HG03432 (cell line): ENCODE results near the gene TMEM108.

Source experiments
- ATAC-seq: cut with Tn5 transposase; IDR thresholded peaks from one replicate; pipeline ENCODE4 v1.9.1; 2021; ENCODE audit warnings: mild to moderate bottlenecking, moderate library complexity; ENCODE audit not compliant: unreplicated experiment

The TMEM108 gene

DNA sequence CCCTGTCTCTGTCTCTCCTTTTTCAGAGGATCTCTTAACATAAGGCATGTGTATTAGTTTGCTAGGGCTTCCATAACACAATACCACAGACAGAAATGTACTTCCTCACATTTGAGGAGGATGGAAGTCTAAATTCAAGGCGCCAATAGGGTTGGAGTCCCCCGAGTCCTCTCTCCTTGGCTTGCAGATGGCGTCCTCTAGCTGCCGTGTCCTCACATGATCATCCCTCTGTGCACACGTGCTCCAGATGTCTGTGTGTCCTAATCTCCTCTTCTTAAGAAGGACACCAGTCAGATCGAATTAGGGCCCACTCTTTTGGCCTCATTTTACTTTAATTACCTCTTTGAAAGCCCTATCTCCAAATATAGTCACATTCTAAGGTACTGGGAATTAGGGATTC lies 338.6 kb downstream of the TMEM108 start:
- ATAC-seq: no peak

DNA sequence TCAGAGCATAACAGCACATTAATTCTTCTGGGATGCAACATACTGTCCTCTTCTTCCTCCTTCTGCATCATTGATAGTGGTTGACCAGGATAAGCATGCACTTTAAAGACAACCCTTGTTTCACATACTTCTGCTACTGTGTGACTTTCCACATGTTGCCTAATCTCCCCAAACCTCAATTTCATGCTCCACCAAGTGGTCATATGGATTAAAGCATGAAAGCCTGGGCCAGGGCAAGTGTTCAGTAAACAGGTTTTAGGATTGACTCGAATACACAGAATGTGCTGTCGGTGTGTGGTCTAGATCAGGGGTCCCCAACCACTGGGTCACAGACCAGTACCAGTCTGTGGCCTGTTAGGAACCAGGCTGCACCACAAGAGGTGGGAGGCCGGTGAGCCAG lies 339.2 kb downstream of the TMEM108 start:
- ATAC-seq: no peak

DNA sequence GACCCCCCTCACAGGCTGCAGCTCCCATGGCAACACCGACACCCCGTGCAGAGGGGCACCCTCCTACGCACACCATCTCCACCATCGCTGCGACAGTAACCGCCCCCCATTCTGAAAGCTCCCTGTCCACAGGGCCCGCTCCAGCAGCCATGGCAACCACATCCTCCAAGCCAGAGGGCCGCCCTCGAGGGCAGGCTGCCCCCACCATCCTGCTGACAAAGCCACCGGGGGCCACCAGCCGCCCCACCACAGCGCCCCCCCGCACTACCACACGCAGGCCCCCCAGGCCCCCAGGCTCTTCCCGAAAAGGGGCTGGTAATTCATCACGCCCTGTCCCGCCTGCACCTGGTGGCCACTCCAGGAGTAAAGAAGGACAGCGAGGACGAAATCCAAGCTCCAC lies 341.7 kb downstream of the TMEM108 start:
- no peak for ATAC-seq

DNA sequence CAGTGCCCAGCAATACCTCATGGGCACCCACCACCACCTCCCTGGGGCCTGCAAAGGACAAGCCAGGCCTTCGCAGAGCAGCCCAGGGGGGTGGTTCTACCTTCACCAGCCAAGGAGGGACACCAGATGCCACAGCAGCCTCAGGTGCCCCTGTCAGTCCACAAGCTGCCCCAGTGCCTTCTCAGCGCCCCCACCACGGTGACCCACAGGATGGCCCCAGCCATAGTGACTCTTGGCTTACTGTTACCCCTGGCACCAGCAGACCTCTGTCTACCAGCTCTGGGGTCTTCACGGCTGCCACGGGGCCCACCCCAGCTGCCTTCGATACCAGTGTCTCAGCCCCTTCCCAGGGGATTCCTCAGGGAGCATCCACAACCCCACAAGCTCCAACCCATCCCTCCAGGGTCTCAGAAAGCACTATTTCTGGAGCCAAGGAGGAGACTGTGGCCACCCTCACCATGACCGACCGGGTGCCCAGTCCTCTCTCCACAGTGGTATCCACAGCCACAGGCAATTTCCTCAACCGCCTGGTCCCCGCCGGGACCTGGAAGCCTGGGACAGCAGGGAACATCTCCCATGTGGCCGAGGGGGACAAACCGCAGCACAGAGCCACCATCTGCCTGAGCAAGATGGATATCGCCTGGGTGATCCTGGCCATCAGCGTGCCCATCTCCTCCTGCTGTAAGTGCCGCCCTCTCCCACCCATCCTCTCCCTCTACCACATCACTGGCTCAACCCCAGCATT lies 342.5 kb downstream of the TMEM108 start:
- no peak for ATAC-seq

DNA sequence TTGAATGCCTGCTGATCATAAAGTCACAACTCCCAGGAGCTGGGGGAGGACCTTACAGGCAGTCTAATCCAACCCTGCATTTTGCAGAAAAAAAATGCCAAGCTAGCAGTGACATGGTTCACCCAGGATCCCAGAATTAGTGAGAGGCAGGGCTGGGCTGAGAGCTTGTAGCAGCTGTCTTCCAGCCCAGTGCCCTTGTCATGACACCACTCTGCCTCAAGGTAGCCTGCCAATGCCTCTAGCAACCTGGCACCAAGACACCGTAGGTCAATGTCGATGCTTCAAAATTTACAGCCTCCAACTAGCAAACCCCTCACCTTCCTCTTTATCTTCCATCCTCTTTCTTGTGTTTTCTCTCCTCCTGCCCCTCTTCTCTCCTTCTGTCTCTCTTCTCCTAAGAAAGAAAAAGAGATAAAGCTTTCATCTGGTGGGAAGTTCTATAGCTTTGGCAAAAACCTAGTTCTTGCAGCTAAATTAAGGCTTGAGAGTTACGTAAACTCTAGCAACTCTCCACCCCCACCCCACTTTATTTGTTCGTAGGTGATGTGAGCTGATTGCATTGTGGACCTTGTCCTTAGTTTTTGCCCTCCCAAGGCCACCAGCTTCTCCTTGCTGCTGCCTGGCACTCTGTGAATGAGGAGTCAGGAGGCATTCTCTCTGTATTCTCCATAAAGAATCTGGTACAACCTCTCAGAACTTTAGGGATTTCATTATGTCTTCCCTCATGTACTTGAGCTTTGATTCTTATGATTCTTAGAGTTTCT lies 343.3 kb downstream of the TMEM108 start:
- no peak for ATAC-seq

DNA sequence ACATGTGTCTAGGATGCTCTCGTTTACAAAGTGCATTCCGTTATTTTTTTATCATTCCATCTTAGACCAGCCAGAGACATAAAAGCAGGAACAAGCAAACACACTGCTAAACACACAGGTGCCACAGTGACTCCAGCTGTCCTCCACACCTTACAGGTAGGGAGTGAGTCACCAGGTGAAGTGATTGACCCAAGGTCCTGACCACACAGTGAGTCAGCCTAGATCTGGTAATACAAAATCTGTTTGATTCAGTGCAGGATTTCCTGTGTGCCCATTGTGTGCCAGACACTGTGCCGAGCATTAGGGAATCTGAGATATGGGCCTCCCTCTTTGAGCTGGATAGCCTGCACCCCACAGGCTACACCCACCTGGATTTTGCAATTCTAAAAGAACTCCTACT lies 345.0 kb downstream of the TMEM108 start:
- no peak for ATAC-seq

DNA sequence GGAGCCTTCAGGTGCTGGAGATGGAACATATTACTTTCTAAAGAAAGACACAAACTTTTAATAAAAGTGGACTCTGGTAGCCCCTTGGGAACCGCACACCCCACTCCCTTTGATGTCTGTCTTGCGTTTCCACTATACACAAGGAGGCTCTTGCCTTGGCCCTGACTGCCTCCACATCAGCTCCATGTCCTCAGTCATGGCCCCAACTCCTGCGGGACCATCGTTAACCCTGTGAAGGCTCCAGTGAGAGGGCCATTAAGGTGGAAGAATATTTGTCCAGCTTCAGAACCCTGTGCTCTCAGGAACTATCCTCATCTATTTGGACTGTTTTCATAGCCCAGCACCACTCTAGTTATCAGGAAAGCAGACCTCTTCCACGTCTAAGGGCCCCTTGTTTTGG lies 345.6 kb downstream of the TMEM108 start:
- no peak for ATAC-seq

DNA sequence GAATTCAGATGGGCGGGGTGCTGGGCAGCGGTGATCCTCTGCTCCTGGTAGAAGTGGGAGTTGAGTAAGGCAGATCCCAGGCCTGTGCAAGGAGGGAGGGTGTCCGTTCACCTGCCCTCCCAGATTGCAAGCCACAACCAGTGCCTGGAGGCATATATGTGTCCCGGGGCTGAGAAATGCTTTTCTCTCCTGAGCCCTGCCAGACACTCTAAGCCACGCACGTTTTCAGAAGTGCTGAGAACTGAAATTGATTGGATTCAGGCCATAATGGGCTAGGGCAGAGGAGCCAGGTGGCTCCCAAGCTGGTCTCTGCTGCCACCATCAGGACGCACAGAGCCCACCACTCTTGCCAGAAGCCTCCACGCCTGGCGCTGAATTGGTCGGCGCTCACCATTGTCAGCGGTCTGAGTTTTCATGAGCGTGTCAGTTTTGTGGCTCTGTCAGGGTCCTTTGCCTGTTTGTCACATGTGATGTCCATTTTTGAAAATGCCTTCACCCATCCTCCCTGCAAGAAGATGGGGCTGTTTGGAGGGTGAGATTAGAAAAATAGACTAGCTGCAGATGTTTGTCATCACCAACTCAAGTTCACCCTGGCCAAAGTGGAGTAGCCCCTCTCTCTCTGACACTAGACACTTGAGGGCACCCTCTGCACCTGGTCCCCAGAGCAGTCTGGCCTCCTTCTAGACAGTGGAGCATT lies 346.3 kb downstream of the TMEM108 start:
- ATAC-seq: peak; percentile 79

DNA sequence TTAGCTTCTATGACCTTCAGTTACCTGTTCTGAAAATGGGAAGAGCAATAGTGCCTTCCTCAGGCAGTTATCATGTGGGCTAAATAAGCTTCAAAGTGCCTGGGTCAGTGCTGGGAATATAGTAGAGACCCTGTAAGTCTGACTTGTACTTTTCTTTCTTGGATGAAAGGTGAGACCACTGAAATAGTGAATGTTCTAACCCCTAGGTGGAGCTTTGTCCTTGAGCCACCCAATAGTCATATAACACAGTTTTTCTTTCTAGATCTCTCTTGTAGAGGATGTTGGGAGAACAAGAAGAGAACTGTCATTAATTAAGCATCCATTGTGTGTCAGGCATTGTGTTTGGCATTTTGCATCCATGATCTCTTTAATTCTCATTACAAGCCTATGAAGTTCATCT lies 348.7 kb downstream of the TMEM108 start:
- no peak for ATAC-seq

DNA sequence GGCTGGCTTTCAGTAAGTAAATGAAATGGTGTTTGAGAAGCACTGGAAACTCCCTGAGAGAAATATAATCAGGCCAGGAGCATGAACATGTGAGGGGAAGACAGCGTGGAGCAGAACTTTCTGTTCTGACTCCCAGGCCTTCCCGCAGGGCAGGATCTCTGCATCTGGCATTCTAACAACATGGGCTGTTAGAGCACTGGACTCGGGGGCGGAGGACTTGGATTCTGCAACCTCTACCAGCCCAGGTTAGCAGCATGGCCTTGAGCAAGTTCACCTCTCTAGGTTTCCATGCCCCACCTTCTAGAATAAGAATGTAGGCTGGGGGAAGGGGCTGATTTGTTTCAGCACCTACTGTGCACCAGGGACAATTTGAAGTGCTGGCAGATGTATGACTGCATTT lies 349.1 kb downstream of the TMEM108 start:
- ATAC-seq: no peak

DNA sequence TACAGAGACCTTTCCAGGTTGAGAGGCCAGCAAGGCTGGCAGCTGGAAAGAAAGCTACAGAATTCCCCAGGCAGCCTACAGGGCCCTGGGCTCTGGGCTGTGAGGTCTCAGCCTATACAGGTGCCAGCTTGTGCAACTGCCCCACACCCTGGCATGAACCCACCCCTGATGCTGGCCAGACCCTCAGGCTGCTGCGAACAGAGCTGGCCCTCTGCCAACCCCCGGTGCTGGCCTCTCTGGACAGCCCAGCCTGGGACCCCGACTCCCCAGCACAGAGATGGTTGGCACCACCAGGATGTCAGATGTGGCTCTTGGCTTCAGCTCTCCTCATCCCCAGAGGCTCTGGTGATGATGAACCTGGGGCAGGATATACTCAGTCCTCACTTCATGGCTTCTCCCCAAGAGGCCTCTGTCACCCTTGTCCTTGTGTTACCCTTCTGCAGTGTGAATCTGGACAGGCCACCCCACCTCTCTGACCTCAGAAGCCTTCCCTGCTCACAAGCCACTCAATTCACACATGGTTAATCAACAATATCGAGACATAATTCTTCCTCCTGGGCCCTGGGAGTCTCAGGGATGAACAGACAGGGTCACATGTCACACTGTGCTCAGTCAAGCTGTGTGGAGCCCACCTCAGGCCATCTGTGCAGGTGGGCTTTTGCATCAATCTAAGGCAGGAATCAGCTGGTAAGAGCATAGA lies 350.7 kb downstream of the TMEM108 start:
- no peak for ATAC-seq

DNA sequence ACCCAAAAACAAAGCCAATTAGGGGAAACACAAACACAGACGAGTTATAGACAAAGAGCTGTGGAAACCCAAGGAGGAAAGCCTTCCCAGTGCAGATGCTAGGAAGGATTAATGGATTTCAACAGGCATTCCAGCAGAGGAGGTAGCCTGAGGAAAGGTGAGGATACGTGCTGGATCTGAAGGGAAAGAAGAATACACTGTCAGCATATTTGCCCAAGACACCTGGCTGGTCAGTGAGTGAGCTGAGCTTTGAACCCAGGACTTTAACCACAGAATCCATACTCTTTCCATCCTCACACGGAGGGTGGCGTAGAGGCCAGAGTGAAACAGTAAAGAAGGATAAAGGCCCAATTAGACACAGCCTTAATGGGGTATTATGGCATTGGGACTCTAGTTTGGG lies 352.5 kb downstream of the TMEM108 start:
- ATAC-seq: no peak

DNA sequence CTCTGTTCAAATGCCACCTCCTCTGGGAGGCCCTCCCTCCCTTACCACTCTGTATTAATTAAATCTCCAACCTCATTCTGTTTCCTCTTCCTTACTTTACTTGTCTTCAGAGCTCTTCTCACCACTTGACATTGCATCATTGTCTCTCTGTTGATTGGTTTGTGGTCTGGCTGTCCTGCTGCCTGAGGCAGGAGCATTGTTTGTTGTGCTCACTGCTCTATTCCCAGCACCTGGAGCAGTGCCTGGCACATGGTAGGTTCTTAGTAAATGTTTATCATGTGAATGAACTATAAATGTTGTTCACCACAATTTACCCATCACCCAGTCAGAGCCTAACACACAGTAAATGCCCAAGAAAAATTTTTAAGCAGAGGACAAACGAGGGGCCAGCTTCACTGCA lies 355.0 kb downstream of the TMEM108 start:
- ATAC-seq: no peak

DNA sequence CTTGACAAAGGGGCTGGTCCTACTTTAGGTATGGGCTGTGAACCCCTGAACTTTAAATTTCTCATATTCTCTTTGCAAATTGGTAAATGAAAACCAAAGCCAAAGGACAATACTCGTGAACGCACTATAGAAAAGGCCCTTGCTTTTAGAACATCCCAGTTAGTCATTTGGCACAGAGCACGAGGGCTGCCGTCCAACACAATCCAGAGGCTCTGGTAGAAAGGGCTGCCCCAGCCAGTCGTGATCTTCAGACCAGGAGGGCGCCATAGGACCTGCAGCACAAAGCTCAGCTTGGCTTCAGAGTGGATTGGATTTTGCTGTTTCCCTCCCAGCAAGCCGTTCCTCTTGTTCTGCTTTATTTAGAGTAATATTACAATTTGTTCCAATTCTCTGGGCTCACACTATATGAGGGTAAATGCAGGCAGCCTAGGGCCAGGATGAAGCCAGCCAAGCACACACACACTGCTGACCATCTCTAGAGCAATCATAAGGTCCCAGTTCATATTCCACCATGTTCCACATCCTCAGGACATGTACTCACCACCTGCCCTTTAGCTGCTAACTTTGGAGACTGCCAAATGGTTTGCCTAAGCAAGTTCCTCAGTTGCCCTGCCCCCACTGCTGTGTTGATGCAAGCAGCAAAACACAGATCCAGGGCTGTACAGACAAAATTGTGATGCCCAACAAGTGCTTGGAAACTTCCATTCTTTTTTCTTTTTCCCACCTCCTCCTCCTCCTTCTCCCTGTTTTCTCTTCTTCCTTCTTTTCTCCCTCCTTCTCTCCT lies 355.7 kb downstream of the TMEM108 start:
- no peak for ATAC-seq

DNA sequence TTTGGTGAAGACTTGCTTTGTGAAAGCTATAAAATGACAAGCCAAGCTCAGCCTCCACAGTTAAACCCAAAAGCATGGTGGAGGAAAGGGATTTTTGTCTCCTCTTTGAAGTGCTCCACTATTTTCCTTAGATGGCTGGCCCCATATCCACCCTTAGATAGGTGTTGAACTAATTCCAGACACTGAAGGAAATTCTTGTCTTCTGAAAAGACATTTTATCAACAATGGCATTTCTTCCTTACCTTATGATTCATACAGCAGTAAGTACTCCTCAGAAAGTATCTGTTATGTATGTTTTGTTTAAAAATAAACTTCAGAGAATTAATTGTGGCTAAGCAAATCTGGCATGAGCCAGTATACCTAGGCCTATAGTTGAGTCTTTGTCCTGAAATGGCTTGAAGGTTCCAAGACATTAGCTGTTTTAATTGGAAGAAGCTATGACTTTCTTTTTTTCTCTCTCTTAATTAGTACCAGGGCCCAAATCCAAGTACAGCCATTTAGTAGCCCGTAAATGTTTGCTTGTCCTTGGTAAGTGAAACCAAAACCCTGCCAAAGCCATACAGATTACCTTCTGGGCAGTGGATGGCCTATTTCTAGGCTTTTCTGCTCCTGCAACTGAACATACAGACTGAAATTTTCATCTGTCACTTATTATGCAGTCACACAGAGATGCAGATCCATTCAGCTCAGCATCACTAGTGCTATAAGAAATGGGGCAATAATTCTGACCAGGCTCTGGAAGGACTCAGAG lies 356.5 kb downstream of the TMEM108 start:
- ATAC-seq: no peak

DNA sequence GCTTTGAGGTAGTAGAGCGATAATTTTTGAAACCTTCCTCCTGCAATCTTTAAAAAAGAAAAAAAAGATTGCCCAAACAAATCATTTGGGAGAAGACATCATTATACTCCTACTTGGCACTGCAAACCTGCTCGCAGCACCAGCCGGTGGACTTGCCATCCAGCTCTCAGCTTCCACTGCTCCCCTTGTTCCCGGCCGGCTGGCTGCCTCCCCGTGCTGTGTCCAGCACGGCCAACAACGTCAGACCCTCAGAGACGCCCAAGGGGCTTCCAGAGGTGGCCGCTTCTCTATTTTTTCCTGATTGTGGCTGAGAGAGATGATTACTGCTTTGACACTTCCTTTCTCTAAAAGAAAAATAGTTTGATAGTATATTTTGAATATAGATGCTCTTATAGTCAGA lies 358.7 kb downstream of the TMEM108 start:
- no peak for ATAC-seq

DNA sequence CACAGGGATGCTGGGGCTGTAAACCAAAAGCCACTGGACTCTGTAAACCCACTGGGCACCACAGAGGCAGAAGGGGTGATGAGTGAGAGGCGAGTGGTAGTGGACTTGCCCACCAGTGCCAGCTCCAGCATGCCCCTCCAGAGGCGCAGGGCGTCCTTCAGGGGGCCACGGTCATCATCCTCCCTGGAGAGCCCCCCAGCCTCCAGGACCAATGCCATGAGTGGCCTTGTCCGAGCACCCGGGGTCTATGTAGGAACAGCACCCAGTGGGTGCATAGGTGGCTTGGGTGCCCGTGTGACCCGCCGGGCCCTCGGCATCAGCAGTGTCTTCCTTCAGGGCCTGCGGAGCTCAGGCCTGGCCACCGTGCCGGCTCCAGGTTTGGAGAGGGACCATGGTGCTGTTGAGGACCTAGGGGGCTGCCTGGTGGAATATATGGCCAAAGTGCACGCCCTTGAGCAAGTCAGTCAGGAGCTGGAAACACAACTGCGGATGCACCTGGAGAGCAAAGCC lies 361.9 kb downstream of the TMEM108 start, which contains the start of gene BFSP2:
TSS of gene BFSP2 (plus strand) at position 51 of the 510 bp plus-strand sequence. CDS start at position 79, 28 bp downstream.
- ATAC-seq: no peak

DNA sequence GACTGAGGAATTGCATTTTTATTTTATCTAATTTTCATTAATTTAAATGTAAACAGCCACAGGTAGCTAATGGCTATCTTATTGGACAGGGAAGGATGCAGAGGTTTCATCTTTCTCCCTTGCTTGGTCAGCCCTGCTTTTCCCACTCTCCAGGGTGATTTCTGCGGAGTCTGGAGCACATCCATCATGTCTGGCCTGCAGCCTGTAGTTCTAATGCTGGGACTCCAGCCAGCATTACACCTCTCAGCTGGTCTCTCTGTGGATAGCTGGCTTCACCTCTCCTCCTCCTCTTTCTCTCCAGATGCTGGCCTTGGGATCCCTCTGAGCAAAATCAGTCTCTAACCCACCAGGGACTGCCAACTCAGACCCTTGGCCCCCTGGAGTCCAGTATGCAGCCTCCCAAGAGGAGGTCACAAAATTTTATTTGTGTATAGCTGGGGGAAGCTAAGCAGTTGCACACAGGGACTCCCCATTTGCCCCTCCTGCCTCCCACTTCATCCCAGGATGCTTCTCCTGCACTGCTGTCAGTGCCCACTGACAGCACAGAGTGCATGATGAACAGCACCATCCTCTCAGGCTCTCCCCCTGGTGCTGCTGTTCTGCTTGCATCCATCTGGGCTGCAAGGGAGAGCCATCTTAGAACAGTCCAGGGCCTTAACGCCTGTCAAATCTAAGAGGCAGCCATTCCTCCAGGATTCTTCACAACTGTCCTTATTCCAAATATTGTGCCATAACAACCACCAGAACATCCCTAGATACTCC lies 363.4 kb downstream of the TMEM108 start:
- no peak for ATAC-seq

DNA sequence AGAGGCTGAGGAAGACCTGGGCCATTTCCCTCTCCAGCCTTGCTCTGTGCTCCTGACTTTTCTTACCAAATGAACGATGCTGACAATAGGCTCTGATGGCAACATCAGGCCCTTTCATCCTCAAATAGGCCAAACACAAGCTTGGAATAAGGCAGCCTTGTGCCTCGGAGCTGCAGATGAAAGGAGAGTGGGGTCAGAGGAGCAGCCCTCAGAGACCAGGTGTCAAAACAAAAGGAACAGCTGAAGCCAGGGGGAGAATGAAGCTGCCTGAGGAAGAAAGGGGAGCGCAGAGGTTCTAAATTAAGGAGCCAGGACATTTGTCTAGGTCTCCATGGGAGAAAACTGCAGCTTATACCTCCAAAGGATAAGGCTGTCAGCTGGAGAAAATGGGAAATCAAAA lies 366.7 kb downstream of the TMEM108 start:
- no peak for ATAC-seq
